ENCODE data around the gene PRPSAP2.

GRCh38 chr17:18910326-18910725, 52.4 kb downstream of the PRPSAP2 start:
- TF ChIP-seq, protein P1, sequence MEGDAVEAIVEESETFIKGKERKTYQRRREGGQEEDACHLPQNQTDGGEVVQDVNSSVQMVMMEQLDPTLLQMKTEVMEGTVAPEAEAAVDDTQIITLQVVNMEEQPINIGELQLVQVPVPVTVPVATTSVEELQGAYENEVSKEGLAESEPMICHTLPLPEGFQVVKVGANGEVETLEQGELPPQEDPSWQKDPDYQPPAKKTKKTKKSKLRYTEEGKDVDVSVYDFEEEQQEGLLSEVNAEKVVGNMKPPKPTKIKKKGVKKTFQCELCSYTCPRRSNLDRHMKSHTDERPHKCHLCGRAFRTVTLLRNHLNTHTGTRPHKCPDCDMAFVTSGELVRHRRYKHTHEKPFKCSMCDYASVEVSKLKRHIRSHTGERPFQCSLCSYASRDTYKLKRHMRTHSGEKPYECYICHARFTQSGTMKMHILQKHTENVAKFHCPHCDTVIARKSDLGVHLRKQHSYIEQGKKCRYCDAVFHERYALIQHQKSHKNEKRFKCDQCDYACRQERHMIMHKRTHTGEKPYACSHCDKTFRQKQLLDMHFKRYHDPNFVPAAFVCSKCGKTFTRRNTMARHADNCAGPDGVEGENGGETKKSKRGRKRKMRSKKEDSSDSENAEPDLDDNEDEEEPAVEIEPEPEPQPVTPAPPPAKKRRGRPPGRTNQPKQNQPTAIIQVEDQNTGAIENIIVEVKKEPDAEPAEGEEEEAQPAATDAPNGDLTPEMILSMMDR (IDR thresholded peaks at IDR 0.05), result no peak
- TF ChIP-seq POLR2AphosphoS5 (IDR thresholded peaks at IDR 0.05) (no peak), POLR2A (IDR thresholded peaks at IDR 0.05) (no peak), EP300 (IDR thresholded peaks at IDR 0.05) (no peak)

Data from gastroesophageal sphincter (tissue), 3 donors.